WTC11 (cell line): ENCODE data around the gene KCNIP2. TPM values are rescaled to one million over a fixed set of nuclear protein-coding genes. Genes with fewer than 3 reads are reported as not detected.

Experiments
- CBFB ChIP-seq: sonication (generic); formaldehyde crosslinking; IDR thresholded peaks from 2 replicates; pipeline ENCODE4 v1.8.1; 2022; ENCODE audit warnings: mild to moderate bottlenecking, low read depth, missing genetic modification reagents
- CREB1 ChIP-seq: sonication (generic); formaldehyde crosslinking; IDR thresholded peaks from 2 replicates; pipeline ENCODE4 v1.8.0; 2023; ENCODE audit warnings: mild to moderate bottlenecking, missing genetic modification reagents
- ELF4 ChIP-seq: sonication (generic); formaldehyde crosslinking; IDR thresholded peaks from 2 replicates; pipeline ENCODE4 v1.8.1; 2022; ENCODE audit warnings: low read depth, mild to moderate bottlenecking, moderate library complexity, missing genetic modification reagents
- GABPB1 ChIP-seq: sonication (generic); formaldehyde crosslinking; IDR thresholded peaks from 2 replicates; pipeline ENCODE4 v1.8.1; 2023; ENCODE audit warnings: mild to moderate bottlenecking, missing genetic modification reagents
- JAZF1 ChIP-seq: fragments of 250-450 bp; sonication (Bioruptor Pico); IDR thresholded peaks from 2 replicates; pipeline ENCODE4 v1.9.0; 2021; ENCODE audit warnings: moderate library complexity, mild to moderate bottlenecking, inconsistent platforms
- JUN ChIP-seq: sonication (generic); formaldehyde crosslinking; IDR thresholded peaks from 2 replicates; pipeline ENCODE4 v1.8.0; 2023; ENCODE audit warnings: mild to moderate bottlenecking, missing genetic modification reagents
- NFATC4 ChIP-seq: fragments of 250-450 bp; sonication (Bioruptor Pico); IDR thresholded peaks from 2 replicates; pipeline ENCODE4 v1.9.0; 2021; ENCODE audit warnings: mild to moderate bottlenecking
- SOX15 ChIP-seq: fragments of 250-450 bp; sonication (Bioruptor Pico); IDR thresholded peaks from 2 replicates; pipeline ENCODE4 v1.9.0; 2021; ENCODE audit warnings: mild to moderate bottlenecking
- TEAD1 ChIP-seq: sonication (generic); formaldehyde crosslinking; IDR thresholded peaks from 2 replicates; pipeline ENCODE4 v1.8.0; 2022; ENCODE audit warnings: mild to moderate bottlenecking, missing genetic modification reagents
- TP53 ChIP-seq: sonication (generic); formaldehyde crosslinking; IDR thresholded peaks from 2 replicates; pipeline ENCODE4 v1.8.1; 2023; ENCODE audit warnings: mild to moderate bottlenecking, missing genetic modification reagents
- ZNF263 ChIP-seq: sonication (generic); formaldehyde crosslinking; IDR thresholded peaks from 2 replicates; pipeline ENCODE4 v1.8.1; 2022; ENCODE audit warnings: low read depth, mild to moderate bottlenecking, moderate library complexity, missing genetic modification reagents
- ZNF317 ChIP-seq: sonication (generic); formaldehyde crosslinking; IDR thresholded peaks from 2 replicates; pipeline ENCODE4 v1.8.1; 2023; ENCODE audit warnings: low read depth, mild to moderate bottlenecking, moderate library complexity, missing genetic modification reagents, borderline replicate concordance
- total RNA-seq: library from RNA; stranded (reverse); gene quantifications from 3 replicates; pipeline ENCODE4 v1.2.3, GENCODE V29; 2021
- TF ChIP-seq, protein P1 (sequence below): sonication (generic); formaldehyde crosslinking; IDR thresholded peaks from 2 replicates; pipeline ENCODE4 v1.8.0; 2022; ENCODE audit warnings: mild to moderate bottlenecking, missing genetic modification reagents
- TF ChIP-seq, protein P2 (sequence below): sonication (generic); formaldehyde crosslinking; IDR thresholded peaks from 2 replicates; pipeline ENCODE4 v1.8.0; 2022; ENCODE audit warnings: mild to moderate bottlenecking, missing genetic modification reagents
- TF ChIP-seq, protein P3 (sequence below): sonication (generic); formaldehyde crosslinking; IDR thresholded peaks from 2 replicates; pipeline ENCODE4 v1.8.1; 2023; ENCODE audit warnings: mild to moderate bottlenecking, missing genetic modification reagents, moderate library complexity
- TF ChIP-seq, protein P4 (sequence below): sonication (generic); formaldehyde crosslinking; conservative IDR thresholded peaks from 2 replicates; pipeline ENCODE4 v1.8.1; 2022; ENCODE audit warnings: mild to moderate bottlenecking, missing genetic modification reagents
- TF ChIP-seq, protein P5 (sequence below): sonication (generic); formaldehyde crosslinking; IDR thresholded peaks from 2 replicates; pipeline ENCODE4 v1.8.0; 2022; ENCODE audit warnings: missing genetic modification reagents
- TF ChIP-seq, protein P6 (sequence below): sonication (generic); formaldehyde crosslinking; IDR thresholded peaks from 2 replicates; pipeline ENCODE4 v1.8.1; 2023; ENCODE audit warnings: mild to moderate bottlenecking, moderate library complexity, missing genetic modification reagents
- TF ChIP-seq, protein P7 (sequence below): sonication (generic); formaldehyde crosslinking; IDR thresholded peaks from 2 replicates; pipeline ENCODE4 v1.8.1; 2022; ENCODE audit warnings: mild to moderate bottlenecking, moderate library complexity, missing genetic modification reagents
- TF ChIP-seq, protein P8 (sequence below): sonication (generic); formaldehyde crosslinking; IDR thresholded peaks from 2 replicates; pipeline ENCODE4 v1.8.1; 2023; ENCODE audit warnings: mild to moderate bottlenecking, missing genetic modification reagents, borderline replicate concordance
- TF ChIP-seq, protein P9 (sequence below): sonication (generic); formaldehyde crosslinking; IDR thresholded peaks from 2 replicates; pipeline ENCODE4 v1.8.1; 2023; ENCODE audit warnings: mild to moderate bottlenecking, missing genetic modification reagents

Gene KCNIP2
- total RNA-seq, 1 experiment from 2014 or later: 5.2 TPM

DNA sequence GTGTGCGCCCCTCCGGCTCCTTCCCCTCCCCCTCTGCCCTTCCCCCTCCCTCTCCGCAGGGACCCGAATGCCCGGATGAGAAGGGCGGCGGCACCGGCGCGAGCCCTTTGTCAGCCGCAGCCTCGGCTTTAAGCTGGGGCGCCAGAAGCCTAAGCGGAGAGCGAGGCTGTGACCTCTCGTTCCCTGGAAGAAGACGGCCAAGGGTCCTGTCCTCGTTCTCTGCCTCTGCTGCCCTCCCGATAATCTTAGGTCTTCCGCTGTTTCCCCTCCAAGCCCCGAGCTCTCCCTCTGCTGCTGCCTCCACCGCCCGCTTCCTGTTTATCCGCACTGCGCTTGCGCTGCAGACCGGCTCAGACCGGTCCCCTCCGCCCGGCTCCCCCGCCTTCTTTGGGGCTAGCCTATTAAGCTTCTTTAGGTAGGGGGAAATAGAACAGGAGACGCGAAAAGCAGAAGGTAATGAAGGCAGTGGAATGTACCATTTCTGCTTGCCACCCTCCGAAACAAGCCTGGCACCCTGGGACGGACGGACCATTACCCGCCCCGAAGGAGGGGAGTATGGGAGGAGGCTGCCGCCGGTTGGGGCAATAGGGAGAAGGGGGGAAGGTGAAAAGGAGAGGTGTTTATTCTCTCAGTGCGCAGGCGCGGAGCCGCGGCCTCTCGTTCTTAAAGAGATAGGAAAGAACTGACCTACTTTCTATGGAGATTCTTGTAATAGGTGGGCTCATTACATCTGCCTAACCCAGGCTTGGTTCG lies 25.3 kb downstream of the KCNIP2 start, which contains the start of gene OGA (continued):
- TF ChIP-seq, protein P1, sequence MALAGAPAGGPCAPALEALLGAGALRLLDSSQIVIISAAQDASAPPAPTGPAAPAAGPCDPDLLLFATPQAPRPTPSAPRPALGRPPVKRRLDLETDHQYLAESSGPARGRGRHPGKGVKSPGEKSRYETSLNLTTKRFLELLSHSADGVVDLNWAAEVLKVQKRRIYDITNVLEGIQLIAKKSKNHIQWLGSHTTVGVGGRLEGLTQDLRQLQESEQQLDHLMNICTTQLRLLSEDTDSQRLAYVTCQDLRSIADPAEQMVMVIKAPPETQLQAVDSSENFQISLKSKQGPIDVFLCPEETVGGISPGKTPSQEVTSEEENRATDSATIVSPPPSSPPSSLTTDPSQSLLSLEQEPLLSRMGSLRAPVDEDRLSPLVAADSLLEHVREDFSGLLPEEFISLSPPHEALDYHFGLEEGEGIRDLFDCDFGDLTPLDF (CRISPR knock-in tag): no peak
- TF ChIP-seq NFATC4 (CRISPR knock-in tag) (peak; percentile 21; the same call in 1 of the 2 replicates), JUN (CRISPR knock-in tag) (no peak), TEAD1 (CRISPR knock-in tag) (peak; percentile 55; the same call in 1 of the 2 replicates), JAZF1 (CRISPR knock-in tag) (no peak), CBFB (no peak), GABPB1 (CRISPR knock-in tag) (0 out of 2 replicates have a peak, but pooled peaks have one; percentile 25), ELF4 (CRISPR knock-in tag) (0 out of 2 replicates have a peak, but pooled peaks have one; percentile 47), ZNF263 (CRISPR knock-in tag) (no peak), ZNF317 (CRISPR knock-in tag) (0 out of 2 replicates have a peak, but pooled peaks have one; percentile 3), SOX15 (no peak), CREB1 (CRISPR knock-in tag) (peak; percentile 58; the same call in 1 of the 2 replicates), TP53 (CRISPR knock-in tag) (no peak)
- TF ChIP-seq, protein P2, sequence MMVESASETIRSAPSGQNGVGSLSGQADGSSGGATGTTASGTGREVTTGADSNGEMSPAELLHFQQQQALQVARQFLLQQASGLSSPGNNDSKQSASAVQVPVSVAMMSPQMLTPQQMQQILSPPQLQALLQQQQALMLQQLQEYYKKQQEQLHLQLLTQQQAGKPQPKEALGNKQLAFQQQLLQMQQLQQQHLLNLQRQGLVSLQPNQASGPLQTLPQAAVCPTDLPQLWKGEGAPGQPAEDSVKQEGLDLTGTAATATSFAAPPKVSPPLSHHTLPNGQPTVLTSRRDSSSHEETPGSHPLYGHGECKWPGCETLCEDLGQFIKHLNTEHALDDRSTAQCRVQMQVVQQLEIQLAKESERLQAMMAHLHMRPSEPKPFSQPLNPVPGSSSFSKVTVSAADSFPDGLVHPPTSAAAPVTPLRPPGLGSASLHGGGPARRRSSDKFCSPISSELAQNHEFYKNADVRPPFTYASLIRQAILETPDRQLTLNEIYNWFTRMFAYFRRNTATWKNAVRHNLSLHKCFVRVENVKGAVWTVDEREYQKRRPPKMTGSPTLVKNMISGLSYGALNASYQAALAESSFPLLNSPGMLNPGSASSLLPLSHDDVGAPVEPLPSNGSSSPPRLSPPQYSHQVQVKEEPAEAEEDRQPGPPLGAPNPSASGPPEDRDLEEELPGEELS (CRISPR knock-in tag): no peak
- TF ChIP-seq, protein P3, sequence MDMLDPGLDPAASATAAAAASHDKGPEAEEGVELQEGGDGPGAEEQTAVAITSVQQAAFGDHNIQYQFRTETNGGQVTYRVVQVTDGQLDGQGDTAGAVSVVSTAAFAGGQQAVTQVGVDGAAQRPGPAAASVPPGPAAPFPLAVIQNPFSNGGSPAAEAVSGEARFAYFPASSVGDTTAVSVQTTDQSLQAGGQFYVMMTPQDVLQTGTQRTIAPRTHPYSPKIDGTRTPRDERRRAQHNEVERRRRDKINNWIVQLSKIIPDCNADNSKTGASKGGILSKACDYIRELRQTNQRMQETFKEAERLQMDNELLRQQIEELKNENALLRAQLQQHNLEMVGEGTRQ (CRISPR knock-in tag): no peak
- TF ChIP-seq, protein P4, sequence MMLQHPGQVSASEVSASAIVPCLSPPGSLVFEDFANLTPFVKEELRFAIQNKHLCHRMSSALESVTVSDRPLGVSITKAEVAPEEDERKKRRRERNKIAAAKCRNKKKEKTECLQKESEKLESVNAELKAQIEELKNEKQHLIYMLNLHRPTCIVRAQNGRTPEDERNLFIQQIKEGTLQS (CRISPR knock-in tag): 0 out of 2 replicates have a peak, but pooled peaks have one; percentile 31
- TF ChIP-seq, protein P5, sequence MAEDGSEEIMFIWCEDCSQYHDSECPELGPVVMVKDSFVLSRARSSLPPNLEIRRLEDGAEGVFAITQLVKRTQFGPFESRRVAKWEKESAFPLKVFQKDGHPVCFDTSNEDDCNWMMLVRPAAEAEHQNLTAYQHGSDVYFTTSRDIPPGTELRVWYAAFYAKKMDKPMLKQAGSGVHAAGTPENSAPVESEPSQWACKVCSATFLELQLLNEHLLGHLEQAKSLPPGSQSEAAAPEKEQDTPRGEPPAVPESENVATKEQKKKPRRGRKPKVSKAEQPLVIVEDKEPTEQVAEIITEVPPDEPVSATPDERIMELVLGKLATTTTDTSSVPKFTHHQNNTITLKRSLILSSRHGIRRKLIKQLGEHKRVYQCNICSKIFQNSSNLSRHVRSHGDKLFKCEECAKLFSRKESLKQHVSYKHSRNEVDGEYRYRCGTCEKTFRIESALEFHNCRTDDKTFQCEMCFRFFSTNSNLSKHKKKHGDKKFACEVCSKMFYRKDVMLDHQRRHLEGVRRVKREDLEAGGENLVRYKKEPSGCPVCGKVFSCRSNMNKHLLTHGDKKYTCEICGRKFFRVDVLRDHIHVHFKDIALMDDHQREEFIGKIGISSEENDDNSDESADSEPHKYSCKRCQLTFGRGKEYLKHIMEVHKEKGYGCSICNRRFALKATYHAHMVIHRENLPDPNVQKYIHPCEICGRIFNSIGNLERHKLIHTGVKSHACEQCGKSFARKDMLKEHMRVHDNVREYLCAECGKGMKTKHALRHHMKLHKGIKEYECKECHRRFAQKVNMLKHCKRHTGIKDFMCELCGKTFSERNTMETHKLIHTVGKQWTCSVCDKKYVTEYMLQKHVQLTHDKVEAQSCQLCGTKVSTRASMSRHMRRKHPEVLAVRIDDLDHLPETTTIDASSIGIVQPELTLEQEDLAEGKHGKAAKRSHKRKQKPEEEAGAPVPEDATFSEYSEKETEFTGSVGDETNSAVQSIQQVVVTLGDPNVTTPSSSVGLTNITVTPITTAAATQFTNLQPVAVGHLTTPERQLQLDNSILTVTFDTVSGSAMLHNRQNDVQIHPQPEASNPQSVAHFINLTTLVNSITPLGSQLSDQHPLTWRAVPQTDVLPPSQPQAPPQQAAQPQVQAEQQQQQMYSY (CRISPR knock-in tag): no peak
- TF ChIP-seq, protein P6, sequence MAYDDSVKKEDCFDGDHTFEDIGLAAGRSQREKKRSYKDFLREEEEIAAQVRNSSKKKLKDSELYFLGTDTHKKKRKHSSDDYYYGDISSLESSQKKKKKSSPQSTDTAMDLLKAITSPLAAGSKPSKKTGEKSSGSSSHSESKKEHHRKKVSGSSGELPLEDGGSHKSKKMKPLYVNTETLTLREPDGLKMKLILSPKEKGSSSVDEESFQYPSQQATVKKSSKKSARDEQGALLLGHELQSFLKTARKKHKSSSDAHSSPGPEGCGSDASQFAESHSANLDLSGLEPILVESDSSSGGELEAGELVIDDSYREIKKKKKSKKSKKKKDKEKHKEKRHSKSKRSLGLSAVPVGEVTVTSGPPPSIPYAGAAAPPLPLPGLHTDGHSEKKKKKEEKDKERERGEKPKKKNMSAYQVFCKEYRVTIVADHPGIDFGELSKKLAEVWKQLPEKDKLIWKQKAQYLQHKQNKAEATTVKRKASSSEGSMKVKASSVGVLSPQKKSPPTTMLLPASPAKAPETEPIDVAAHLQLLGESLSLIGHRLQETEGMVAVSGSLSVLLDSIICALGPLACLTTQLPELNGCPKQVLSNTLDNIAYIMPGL (CRISPR knock-in tag): peak; percentile 53; the same call in 1 of the 2 replicates
- TF ChIP-seq, protein P7, sequence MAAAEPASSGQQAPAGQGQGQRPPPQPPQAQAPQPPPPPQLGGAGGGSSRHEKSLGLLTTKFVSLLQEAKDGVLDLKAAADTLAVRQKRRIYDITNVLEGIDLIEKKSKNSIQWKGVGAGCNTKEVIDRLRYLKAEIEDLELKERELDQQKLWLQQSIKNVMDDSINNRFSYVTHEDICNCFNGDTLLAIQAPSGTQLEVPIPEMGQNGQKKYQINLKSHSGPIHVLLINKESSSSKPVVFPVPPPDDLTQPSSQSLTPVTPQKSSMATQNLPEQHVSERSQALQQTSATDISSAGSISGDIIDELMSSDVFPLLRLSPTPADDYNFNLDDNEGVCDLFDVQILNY (CRISPR knock-in tag): 0 out of 2 replicates have a peak, but pooled peaks have one; percentile 7
- TF ChIP-seq, protein P8, sequence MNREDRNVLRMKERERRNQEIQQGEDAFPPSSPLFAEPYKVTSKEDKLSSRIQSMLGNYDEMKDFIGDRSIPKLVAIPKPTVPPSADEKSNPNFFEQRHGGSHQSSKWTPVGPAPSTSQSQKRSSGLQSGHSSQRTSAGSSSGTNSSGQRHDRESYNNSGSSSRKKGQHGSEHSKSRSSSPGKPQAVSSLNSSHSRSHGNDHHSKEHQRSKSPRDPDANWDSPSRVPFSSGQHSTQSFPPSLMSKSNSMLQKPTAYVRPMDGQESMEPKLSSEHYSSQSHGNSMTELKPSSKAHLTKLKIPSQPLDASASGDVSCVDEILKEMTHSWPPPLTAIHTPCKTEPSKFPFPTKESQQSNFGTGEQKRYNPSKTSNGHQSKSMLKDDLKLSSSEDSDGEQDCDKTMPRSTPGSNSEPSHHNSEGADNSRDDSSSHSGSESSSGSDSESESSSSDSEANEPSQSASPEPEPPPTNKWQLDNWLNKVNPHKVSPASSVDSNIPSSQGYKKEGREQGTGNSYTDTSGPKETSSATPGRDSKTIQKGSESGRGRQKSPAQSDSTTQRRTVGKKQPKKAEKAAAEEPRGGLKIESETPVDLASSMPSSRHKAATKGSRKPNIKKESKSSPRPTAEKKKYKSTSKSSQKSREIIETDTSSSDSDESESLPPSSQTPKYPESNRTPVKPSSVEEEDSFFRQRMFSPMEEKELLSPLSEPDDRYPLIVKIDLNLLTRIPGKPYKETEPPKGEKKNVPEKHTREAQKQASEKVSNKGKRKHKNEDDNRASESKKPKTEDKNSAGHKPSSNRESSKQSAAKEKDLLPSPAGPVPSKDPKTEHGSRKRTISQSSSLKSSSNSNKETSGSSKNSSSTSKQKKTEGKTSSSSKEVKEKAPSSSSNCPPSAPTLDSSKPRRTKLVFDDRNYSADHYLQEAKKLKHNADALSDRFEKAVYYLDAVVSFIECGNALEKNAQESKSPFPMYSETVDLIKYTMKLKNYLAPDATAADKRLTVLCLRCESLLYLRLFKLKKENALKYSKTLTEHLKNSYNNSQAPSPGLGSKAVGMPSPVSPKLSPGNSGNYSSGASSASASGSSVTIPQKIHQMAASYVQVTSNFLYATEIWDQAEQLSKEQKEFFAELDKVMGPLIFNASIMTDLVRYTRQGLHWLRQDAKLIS: peak; percentile 64; the same call in 1 of the 2 replicates
- TF ChIP-seq, protein P9, sequence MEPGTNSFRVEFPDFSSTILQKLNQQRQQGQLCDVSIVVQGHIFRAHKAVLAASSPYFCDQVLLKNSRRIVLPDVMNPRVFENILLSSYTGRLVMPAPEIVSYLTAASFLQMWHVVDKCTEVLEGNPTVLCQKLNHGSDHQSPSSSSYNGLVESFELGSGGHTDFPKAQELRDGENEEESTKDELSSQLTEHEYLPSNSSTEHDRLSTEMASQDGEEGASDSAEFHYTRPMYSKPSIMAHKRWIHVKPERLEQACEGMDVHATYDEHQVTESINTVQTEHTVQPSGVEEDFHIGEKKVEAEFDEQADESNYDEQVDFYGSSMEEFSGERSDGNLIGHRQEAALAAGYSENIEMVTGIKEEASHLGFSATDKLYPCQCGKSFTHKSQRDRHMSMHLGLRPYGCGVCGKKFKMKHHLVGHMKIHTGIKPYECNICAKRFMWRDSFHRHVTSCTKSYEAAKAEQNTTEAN: peak; percentile 92
